Osteoblast (primary cell): ENCODE data around the gene TLL1. TPM values are rescaled to one million over a fixed set of nuclear protein-coding genes. Genes with fewer than 3 reads are reported as not detected.

Experiments used
- DNase-seq: peaks from one replicate; pipeline ENCODE4 v3.0.0; 2011; ENCODE audit warnings: low spot score, mixed read lengths; ENCODE audit not compliant: insufficient read length; ENCODE audit errors: missing footprints
- H2AFZ ChIP-seq: 2 replicates; pipeline ENCODE4 v1.6.0; 2011; ENCODE audit warnings: mild to moderate bottlenecking, low read length
- H3K27ac ChIP-seq: 2 replicates; pipeline ENCODE4 v1.5.1; 2011; ENCODE audit warnings: mild to moderate bottlenecking, low read depth, low read length, moderate library complexity
- H3K27me3 ChIP-seq: 2 replicates; pipeline ENCODE4 v1.6.0; 2012; ENCODE audit warnings: mild to moderate bottlenecking, control low read depth, inconsistent platforms, low read length, moderate library complexity; ENCODE audit not compliant: insufficient read depth
- H3K36me3 ChIP-seq: 2 replicates; pipeline ENCODE4 v1.5.1; 2011; ENCODE audit warnings: mild to moderate bottlenecking, low read length, control low read depth, moderate library complexity; ENCODE audit not compliant: insufficient read depth
- H3K4me1 ChIP-seq: 2 replicates; pipeline ENCODE4 v1.5.1; 2011; ENCODE audit warnings: mild to moderate bottlenecking, low read length, control low read depth, moderate library complexity; ENCODE audit not compliant: insufficient read depth
- H3K4me2 ChIP-seq: 2 replicates; pipeline ENCODE4 v1.6.0; 2011; ENCODE audit warnings: mild to moderate bottlenecking, low read length; ENCODE audit not compliant: insufficient read depth
- H3K4me3 ChIP-seq: fragments of 200-600 bp; sonication (generic); 3 replicates; pipeline ENCODE4 v1.5.1; 2012; ENCODE audit warnings: mild to moderate bottlenecking, low read length, inconsistent platforms; ENCODE audit not compliant: insufficient read depth
- H3K79me2 ChIP-seq: 2 replicates; pipeline ENCODE4 v1.6.0; 2012; ENCODE audit warnings: mild to moderate bottlenecking, low read length, control low read depth, inconsistent platforms; ENCODE audit not compliant: insufficient read depth
- H3K9me3 ChIP-seq: 2 replicates; pipeline ENCODE4 v1.5.1; 2011; ENCODE audit warnings: low read depth, low read length, control low read depth
- H4K20me1 ChIP-seq: 2 replicates; pipeline ENCODE4 v1.6.0; 2012; ENCODE audit warnings: mild to moderate bottlenecking, low read length, control low read depth; ENCODE audit not compliant: insufficient read depth
- CTCF ChIP-seq: IDR thresholded peaks from 2 replicates; pipeline ENCODE4 v1.5.1; 2011; ENCODE audit warnings: mild to moderate bottlenecking, low read depth, low read length, moderate library complexity; ENCODE audit errors: extremely low read depth
- total RNA-seq: library from RNA; depleted of rRNA; stranded (reverse); fragments of >200 nt; gene quantifications from 2 replicates; pipeline ENCODE4 v1.2.3, GENCODE V29; 2012

Gene TLL1
- 0.29 and 0.36 TPM in 2 replicates for total RNA-seq

GRCh38 chr4:165872461-165873297 is at the start of gene TLL1:
TSS of gene TLL1 (plus strand) at chr4:165873237. CDS start at chr4:165873905, 668 bp downstream.
- peak within 1 kb of the TSS; percentile 88 for H3K4me2 ChIP-seq
- no peaks in the 10 kb centered on the region for H3K79me2 ChIP-seq
- peak; percentile 62 for DNase-seq
- H3K4me3 ChIP-seq: peak within 1 kb of the TSS; percentile 62
- H3K4me1 ChIP-seq: peaks cover 18% of the 10 kb centered on the region
- H3K36me3 ChIP-seq: no peaks in the 10 kb centered on the region
- H3K9me3 ChIP-seq: no peaks in the 10 kb centered on the region
- no peak for TF ChIP-seq CTCF
- H4K20me1 ChIP-seq: no peaks in the 10 kb centered on the region
- H3K27me3 ChIP-seq: peaks cover 43% of the 10 kb centered on the region
- no peak within 1 kb of the TSS for H3K27ac ChIP-seq
- peak within 1 kb of the TSS; percentile 62 for H2AFZ ChIP-seq

GRCh38 chr4:165826166-165826565 is 46.9 kb upstream of the TLL1 start:
- no peak overlapping the region for H3K4me2 ChIP-seq
- H3K36me3 ChIP-seq: no peaks in the 10 kb centered on the region
- no peak for DNase-seq
- TF ChIP-seq CTCF: no peak
- no peaks in the 10 kb centered on the region for H3K27me3 ChIP-seq
- H3K27ac ChIP-seq: no peak overlapping the region
- H4K20me1 ChIP-seq: no peaks in the 10 kb centered on the region
- H3K79me2 ChIP-seq: no peaks in the 10 kb centered on the region
- no peaks in the 10 kb centered on the region for H3K4me1 ChIP-seq
- no peaks in the 10 kb centered on the region for H3K9me3 ChIP-seq
- H2AFZ ChIP-seq: no peak overlapping the region
- H3K4me3 ChIP-seq: no peak overlapping the region

GRCh38 chr4:165827018-165827417 is 46.0 kb upstream of the TLL1 start:
- Histone ChIP-seq H3K27ac (no peak overlapping the region), H3K27me3 (no peaks in the 10 kb centered on the region), H3K4me2 (no peak overlapping the region), H3K79me2 (no peaks in the 10 kb centered on the region), H3K36me3 (no peaks in the 10 kb centered on the region), H3K9me3 (no peaks in the 10 kb centered on the region), H4K20me1 (no peaks in the 10 kb centered on the region), H2AFZ (no peak overlapping the region), H3K4me1 (no peaks in the 10 kb centered on the region), H3K4me3 (no peak overlapping the region)
- no peak for DNase-seq
- no peak for TF ChIP-seq CTCF

GRCh38 chr4:165828928-165829327 is 44.1 kb upstream of the TLL1 start:
- no peaks in the 10 kb centered on the region for H4K20me1 ChIP-seq
- H3K36me3 ChIP-seq: no peaks in the 10 kb centered on the region
- TF ChIP-seq CTCF: no peak
- no peaks in the 10 kb centered on the region for H3K4me1 ChIP-seq
- peak overlapping the region; percentile 59 for H2AFZ ChIP-seq
- no peaks in the 10 kb centered on the region for H3K27me3 ChIP-seq
- H3K79me2 ChIP-seq: no peaks in the 10 kb centered on the region
- no peak overlapping the region for H3K4me2 ChIP-seq
- H3K4me3 ChIP-seq: no peak overlapping the region
- DNase-seq: no peak
- H3K9me3 ChIP-seq: no peaks in the 10 kb centered on the region
- no peak overlapping the region for H3K27ac ChIP-seq
